Endothelial cell of umbilical vein (primary cell): ENCODE data around the gene FAM193A. TPM values are rescaled to one million over a fixed set of nuclear protein-coding genes. Genes with fewer than 3 reads are reported as not detected.
"Not testable (repeated sequence)": the region's sequence is repeated elsewhere in the genome, so short reads cannot be mapped to it uniquely, and the experiment has no call there.

Experiments
- BruUV-seq: library from RNA; stranded (reverse); fragments of 400-500 nt; replicated peaks from 2 replicates; lab custom pipeline; 2021; lab: Mats Ljungman, UMichigan
- CTCF ChIA-PET: fragments of 300-600, 350-600 bp; sonication (Branson Sonifier 250); formaldehyde crosslinking; loops from one replicate; lab custom pipeline; 2021; ENCODE audit warnings: antibody characterized with exemption, inconsistent platforms; lab: Charles Lee
- POLR2A ChIA-PET: fragments of 300-600, 350-600 bp; sonication (Branson Sonifier 250); formaldehyde crosslinking; loops from one replicate; lab custom pipeline; 2021; ENCODE audit warnings: antibody characterized with exemption, inconsistent platforms; lab: Charles Lee
- DNase-seq: peaks from one replicate; pipeline ENCODE4 v3.0.0-alpha.2; 2011; ENCODE audit warnings: low read depth, low spot score
- FAIRE-seq: peaks from 2 replicates; lab custom pipeline; 2011; peaks lifted over from hg19 to GRCh38; lab: Jason Lieb, UNC
- H2AFZ ChIP-seq: 2 replicates; pipeline ENCODE4 v1.6.0; 2012; ENCODE audit warnings: low read depth, low read length, control low read depth, inconsistent platforms
- H3K27ac ChIP-seq: 2 replicates; pipeline ENCODE4 v1.5.1; 2011; ENCODE audit warnings: low read depth, mild to moderate bottlenecking, control low read depth, low read length, moderate library complexity; ENCODE audit not compliant: insufficient read depth
- H3K27me3 ChIP-seq, 2 experiments: 2 replicates each; pipeline versions ENCODE4 v1.6.0 to v1.6.1; 2011; ENCODE audit warnings: low read length in 2 of 2, mixed read lengths in 1 of 2; ENCODE audit not compliant: control insufficient read depth in 2 of 2, insufficient read depth in 2 of 2
- H3K36me3 ChIP-seq, 2 experiments: 2 replicates in 1 of 2; 3 replicates in 1 of 2; pipeline ENCODE4 v1.5.1; 2011; ENCODE audit warnings: low read length in 2 of 2, mild to moderate bottlenecking in 1 of 2, moderate library complexity in 1 of 2; ENCODE audit not compliant: control insufficient read depth in 2 of 2, insufficient read depth in 2 of 2; ENCODE audit errors: extremely low read depth in 1 of 2
- H3K4me1 ChIP-seq: 3 replicates; pipeline ENCODE4 v1.5.1; 2011; ENCODE audit warnings: mild to moderate bottlenecking, low read length; ENCODE audit not compliant: control insufficient read depth, insufficient read depth; ENCODE audit errors: extremely low read depth
- H3K4me2 ChIP-seq: 2 replicates; pipeline ENCODE4 v1.6.1; 2011; ENCODE audit warnings: low read length, control low read depth, mixed read lengths; ENCODE audit not compliant: insufficient read depth
- H3K4me3 ChIP-seq, 3 experiments: fragments of 200-600 bp in 1 of 3; sonication (generic), shearing (Covaris generic) in 1 of 3; replicated peaks in 1 of 3; 2 replicates each; pipeline ENCODE4 v1.5.1; 2011 to 2016; ENCODE audit warnings: control low read depth in 3 of 3, low read length in 3 of 3, mild to moderate bottlenecking in 2 of 3, inconsistent platforms in 1 of 3, low read depth in 1 of 3, moderate library complexity in 1 of 3; ENCODE audit not compliant: insufficient read depth in 1 of 3
- H3K79me2 ChIP-seq: 2 replicates; pipeline ENCODE4 v1.6.0; 2012; ENCODE audit warnings: low read length, inconsistent platforms; ENCODE audit not compliant: control insufficient read depth, insufficient read depth
- H3K9ac ChIP-seq: replicated peaks from 2 replicates; pipeline ENCODE3; 2011; ENCODE audit warnings: low read length, control low read depth; ENCODE audit not compliant: insufficient read depth; ENCODE audit errors: extremely low read depth
- H3K9me1 ChIP-seq: replicated peaks from 3 replicates; pipeline ENCODE4 v1.6.0; 2011; ENCODE audit warnings: mild to moderate bottlenecking, low read length; ENCODE audit not compliant: control insufficient read depth, insufficient read depth; ENCODE audit errors: extremely low read depth
- H3K9me3 ChIP-seq: replicated peaks from 2 replicates; pipeline ENCODE4 v1.5.1; 2012; ENCODE audit warnings: low read length, inconsistent platforms; ENCODE audit not compliant: control insufficient read depth, insufficient read depth
- H4K20me1 ChIP-seq: replicated peaks from 2 replicates; pipeline ENCODE3; 2011; ENCODE audit warnings: mild to moderate bottlenecking, low read length; ENCODE audit not compliant: control insufficient read depth, insufficient read depth; ENCODE audit errors: extremely low read depth
- CTCF ChIP-seq, 2 donors: IDR thresholded peaks; 1 replicate in 1 of 2; 2 replicates in 1 of 2; pipeline ENCODE4 v1.5.1; 2011; ENCODE audit warnings: low read length in 2 of 2, mild to moderate bottlenecking in 2 of 2, moderate library complexity in 2 of 2, control low read depth in 1 of 2, inconsistent platforms in 1 of 2, low read depth in 1 of 2; ENCODE audit not compliant: insufficient read depth in 1 of 2; ENCODE audit errors: extremely low read depth in 1 of 2
- EZH2 ChIP-seq: IDR thresholded peaks from 2 replicates; pipeline ENCODE4 v1.6.1; 2012; ENCODE audit warnings: borderline replicate concordance, low read depth, mild to moderate bottlenecking, moderate library complexity, low read length, inconsistent platforms; ENCODE audit not compliant: severe bottlenecking
- FOS ChIP-seq: IDR thresholded peaks from 2 replicates; pipeline ENCODE4 v1.6.1; 2011; ENCODE audit warnings: mild to moderate bottlenecking, low read length, moderate library complexity, borderline replicate concordance; ENCODE audit not compliant: insufficient read depth
- GATA2 ChIP-seq: IDR thresholded peaks from 2 replicates; pipeline ENCODE4 v1.7.0; 2011; ENCODE audit warnings: low read depth, mild to moderate bottlenecking, moderate library complexity, mixed read lengths, low read length; ENCODE audit not compliant: insufficient read length, insufficient read depth
- JUN ChIP-seq: IDR thresholded peaks from 2 replicates; pipeline ENCODE4 v1.6.1; 2011; ENCODE audit warnings: borderline replicate concordance, low read depth; ENCODE audit not compliant: insufficient read length, insufficient read depth
- MAX ChIP-seq: IDR thresholded peaks from 2 replicates; pipeline ENCODE4 v1.6.1; 2011; ENCODE audit not compliant: insufficient read depth, insufficient read length
- MYC ChIP-seq: IDR thresholded peaks from one replicate; pipeline ENCODE4 v1.6.1; 2011; ENCODE audit warnings: mild to moderate bottlenecking, low read depth, low read length
- POLR2A ChIP-seq: IDR thresholded peaks from 2 replicates; pipeline ENCODE4 v1.6.1; 2012; ENCODE audit warnings: low read depth, mild to moderate bottlenecking, control low read depth, low read length
- POLR2AphosphoS5 ChIP-seq: IDR thresholded peaks from 2 replicates; pipeline ENCODE4 v1.6.1; 2012; ENCODE audit warnings: low read depth, mild to moderate bottlenecking, control low read depth, low read length, moderate library complexity; ENCODE audit not compliant: insufficient read depth
- dilution Hi-C: fragments of 300-500 bp; cut with MboI; formaldehyde crosslinking; loops from one replicate; pipeline ENCODE4 v1.15.0; 2019; ENCODE audit warnings: low sequenced_read_pairs; ENCODE audit not compliant: extremely low pct_ligation_motif_present
- intact Hi-C: fragments of 100-400 bp; cut with micrococcal nuclease; formaldehyde crosslinking; loops from one replicate; pipeline ENCODE4 v1.10.0; 2022
- polyA plus RNA-seq, 4 experiments: library from polyadenylated mRNA; depleted of rRNA in 3 of 4; stranded (reverse) in 3 of 4; unstranded in 1 of 4; fragments of >200 nt; gene quantifications; 2 replicates each; pipeline versions ENCODE4 v1.2.1 to v1.2.3, GENCODE V29; 2011 to 2012; ENCODE audit warnings: missing spikeins in 1 of 4
- total RNA-seq: library from RNA; stranded (reverse); gene quantifications from 2 replicates; pipeline ENCODE4 v1.2.3, GENCODE V29; 2021

Gene FAM193A
- total and polyA plus RNA-seq, 2 donors (not counting 3 experiments of a cell fraction or from before 2014, with no cell fraction given): 12.3 to 32.1 TPM

GRCh38 chr4:2543580-2544191 lies 7.2 kb downstream of the FAM193A start:
- H3K9me1 ChIP-seq, dilution Hi-C loops, DNase-seq, H3K27ac ChIP-seq, intact Hi-C loops, CTCF ChIA-PET, POLR2A ChIA-PET, H3K4me2 ChIP-seq, BruUV-seq, H3K27me3 ChIP-seq, H2AFZ ChIP-seq, H3K9ac ChIP-seq, H3K9me3 ChIP-seq, H3K4me3 ChIP-seq, H3K36me3 ChIP-seq, H3K4me1 ChIP-seq, FAIRE-seq, H4K20me1 ChIP-seq: not testable (repeated sequence)
- peaks cover 97% of the 10 kb centered on the region for H3K79me2 ChIP-seq

GRCh38 chr4:2545321-2546013 lies 9.0 kb downstream of the FAM193A start:
- H3K9me3 ChIP-seq: no peaks in the 10 kb centered on the region
- peaks cover 8% of the 10 kb centered on the region for H4K20me1 ChIP-seq
- dilution Hi-C loops: no loop called here
- H3K36me3 ChIP-seq: no peaks in the 10 kb centered on the region
- BruUV-seq: no TSS peak
- CTCF ChIA-PET: no interaction called here
- POLR2A ChIA-PET: interaction anchor here (0.7 kb wide), 1 partner anchor 86 kb away, joined by 4 read pairs; no protein-coding TSS in a partner anchor
- no peak for DNase-seq
- peaks cover 95% of the 10 kb centered on the region for H3K79me2 ChIP-seq
- no peak for FAIRE-seq
- no peak overlapping the region for H3K4me2 ChIP-seq
- H3K4me3 ChIP-seq: no peak overlapping the region
- H3K9ac ChIP-seq: no peak overlapping the region
- H3K9me1 ChIP-seq: no peaks in the 10 kb centered on the region
- no peak overlapping the region for H2AFZ ChIP-seq
- H3K27ac ChIP-seq: no peak overlapping the region
- H3K4me1 ChIP-seq: no peaks in the 10 kb centered on the region
- no peaks in the 10 kb centered on the region for H3K27me3 ChIP-seq
- TF ChIP-seq CTCF (IDR thresholded peaks at IDR 0.05; ENCODE audit: extremely low read depth in 1 of 2, insufficient read depth in 1 of 2, low read depth in 1 of 2, low read length in 2 of 2): no peak
- TF ChIP-seq EZH2: no peak
- TF ChIP-seq POLR2A: no peak
- no peak for TF ChIP-seq POLR2AphosphoS5
- no peak for TF ChIP-seq MYC
- TF ChIP-seq GATA2: no peak
- TF ChIP-seq FOS: no peak
- TF ChIP-seq MAX: no peak
- no peak for TF ChIP-seq JUN
- intact Hi-C loops: no loop called here
